ENCODE results near the gene C2CD2.

DNA sequence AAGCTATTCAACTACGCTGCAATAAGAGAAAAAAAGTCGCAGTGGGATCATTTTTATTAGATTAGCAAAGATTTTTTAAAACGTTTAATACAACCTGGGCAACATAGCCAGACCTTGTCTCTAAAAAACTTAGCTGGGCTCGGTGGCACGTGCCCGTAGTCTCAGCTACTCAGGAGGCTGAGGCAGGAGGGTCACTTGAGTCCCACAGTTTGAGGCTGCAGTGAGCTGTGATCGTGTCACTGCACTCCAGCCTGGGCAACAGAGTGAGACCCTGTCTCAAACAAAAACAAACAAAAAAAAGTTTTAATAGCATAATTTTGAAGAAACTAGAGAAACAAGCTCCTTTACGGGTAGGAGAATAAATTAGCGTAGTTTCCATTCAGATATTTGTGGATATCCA, 73.7 kb downstream of the C2CD2 start:
- TF ChIP-seq, protein P1, sequence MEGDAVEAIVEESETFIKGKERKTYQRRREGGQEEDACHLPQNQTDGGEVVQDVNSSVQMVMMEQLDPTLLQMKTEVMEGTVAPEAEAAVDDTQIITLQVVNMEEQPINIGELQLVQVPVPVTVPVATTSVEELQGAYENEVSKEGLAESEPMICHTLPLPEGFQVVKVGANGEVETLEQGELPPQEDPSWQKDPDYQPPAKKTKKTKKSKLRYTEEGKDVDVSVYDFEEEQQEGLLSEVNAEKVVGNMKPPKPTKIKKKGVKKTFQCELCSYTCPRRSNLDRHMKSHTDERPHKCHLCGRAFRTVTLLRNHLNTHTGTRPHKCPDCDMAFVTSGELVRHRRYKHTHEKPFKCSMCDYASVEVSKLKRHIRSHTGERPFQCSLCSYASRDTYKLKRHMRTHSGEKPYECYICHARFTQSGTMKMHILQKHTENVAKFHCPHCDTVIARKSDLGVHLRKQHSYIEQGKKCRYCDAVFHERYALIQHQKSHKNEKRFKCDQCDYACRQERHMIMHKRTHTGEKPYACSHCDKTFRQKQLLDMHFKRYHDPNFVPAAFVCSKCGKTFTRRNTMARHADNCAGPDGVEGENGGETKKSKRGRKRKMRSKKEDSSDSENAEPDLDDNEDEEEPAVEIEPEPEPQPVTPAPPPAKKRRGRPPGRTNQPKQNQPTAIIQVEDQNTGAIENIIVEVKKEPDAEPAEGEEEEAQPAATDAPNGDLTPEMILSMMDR (conservative IDR thresholded peaks at IDR 0.05; ENCODE audit: low read length): no peak
- no peak for TF ChIP-seq EZH2phosphoT487 (IDR thresholded peaks at IDR 0.05; ENCODE audit: borderline replicate concordance, low read depth, low read length)
